Epithelial cell of alveolus of lung (primary cell): ENCODE results near the gene OIT3. TPM values are rescaled to one million over a fixed set of nuclear protein-coding genes. Genes with fewer than 3 reads are reported as not detected.

Experiments
- total RNA-seq: library from RNA; depleted of rRNA; stranded (reverse); fragments of >200 nt; gene quantifications from 2 replicates; pipeline ENCODE4 v1.2.1, GENCODE V29; 2015

The OIT3 gene
- not detected in 2 replicates for total RNA-seq

GRCh38 chr10:72893136-72893798 lies at the start of gene OIT3:
Gene OIT3, plus strand, starts transcription at chr10:72893739. Its CDS starts 60 bp downstream, at chr10:72893799.

GRCh38 chr10:72954596-72955554 lies 61.3 kb downstream of the OIT3 start, which contains the start of gene PLA2G12B:
Gene PLA2G12B, minus strand, starts transcription at chr10:72954806. Its CDS starts 121 bp downstream, at chr10:72954685.

Other genes starting within 250 kb of the OIT3 start
- 16.2 and 19.6 TPM in 2 replicates for gene MCU, start 201.6 kb upstream of the OIT3 start, total RNA-seq
- gene PLA2G12B, start 61.1 kb downstream of the OIT3 start, total RNA-seq, result not detected in 2 replicates
- gene P4HA1, start 203.1 kb downstream of the OIT3 start, total RNA-seq, result 175 and 189 TPM in 2 replicates
- gene NUDT13, start 216.7 kb downstream of the OIT3 start, total RNA-seq, result 1.1 and 1.4 TPM in 2 replicates